ENCODE data around the gene PMAIP1.
"Not testable (repeated sequence)": the region's sequence is repeated elsewhere in the genome, so short reads cannot be mapped to it uniquely, and the experiment has no call there.

The PMAIP1 gene

DNA sequence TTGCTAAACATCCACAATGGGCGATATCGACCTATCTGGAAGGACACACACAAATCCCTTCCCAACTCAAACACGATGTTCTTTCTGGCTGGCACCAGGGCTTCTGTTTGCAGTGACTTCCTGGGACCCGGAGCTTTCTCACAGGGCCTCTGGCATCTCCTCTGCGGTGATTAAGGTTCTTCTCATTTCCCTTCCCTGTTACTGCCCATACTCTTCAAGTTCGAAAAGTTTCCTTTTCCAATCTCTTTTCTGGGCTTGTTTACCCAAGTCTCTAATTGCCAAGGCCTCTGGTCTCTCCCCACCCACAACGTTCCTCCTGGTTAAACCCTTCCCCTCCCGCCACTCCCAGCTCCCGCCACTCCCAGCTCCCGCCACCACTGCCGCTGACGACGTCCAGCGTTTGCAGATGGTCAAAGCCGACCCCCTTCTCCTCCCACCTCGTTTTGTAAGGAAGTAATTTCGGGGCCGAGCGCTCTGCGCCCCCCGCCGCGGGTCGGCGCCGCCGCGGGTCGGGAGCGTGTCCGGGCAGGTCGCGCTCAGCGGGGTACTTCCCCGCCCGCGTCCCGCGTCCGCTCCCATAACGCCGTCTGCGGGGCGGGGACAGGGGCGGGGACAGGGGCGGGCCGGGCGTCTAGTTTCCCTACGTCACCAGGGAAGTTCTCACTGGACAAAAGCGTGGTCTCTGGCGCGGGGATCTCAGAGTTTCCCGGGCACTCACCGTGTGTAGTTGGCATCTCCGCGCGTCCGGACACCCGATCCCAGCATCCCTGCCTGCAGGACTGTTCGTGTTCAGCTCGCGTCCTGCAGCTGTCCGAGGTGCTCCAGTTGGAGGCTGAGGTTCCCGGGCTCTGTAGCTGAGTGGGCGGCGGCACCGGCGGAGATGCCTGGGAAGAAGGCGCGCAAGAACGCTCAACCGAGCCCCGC lies at the start of gene PMAIP1:
TSS of gene PMAIP1 (plus strand) at position 699 of the 924 bp plus-strand sequence. CDS start at position 881, 182 bp downstream.
- TF ChIP-seq, protein P1, sequence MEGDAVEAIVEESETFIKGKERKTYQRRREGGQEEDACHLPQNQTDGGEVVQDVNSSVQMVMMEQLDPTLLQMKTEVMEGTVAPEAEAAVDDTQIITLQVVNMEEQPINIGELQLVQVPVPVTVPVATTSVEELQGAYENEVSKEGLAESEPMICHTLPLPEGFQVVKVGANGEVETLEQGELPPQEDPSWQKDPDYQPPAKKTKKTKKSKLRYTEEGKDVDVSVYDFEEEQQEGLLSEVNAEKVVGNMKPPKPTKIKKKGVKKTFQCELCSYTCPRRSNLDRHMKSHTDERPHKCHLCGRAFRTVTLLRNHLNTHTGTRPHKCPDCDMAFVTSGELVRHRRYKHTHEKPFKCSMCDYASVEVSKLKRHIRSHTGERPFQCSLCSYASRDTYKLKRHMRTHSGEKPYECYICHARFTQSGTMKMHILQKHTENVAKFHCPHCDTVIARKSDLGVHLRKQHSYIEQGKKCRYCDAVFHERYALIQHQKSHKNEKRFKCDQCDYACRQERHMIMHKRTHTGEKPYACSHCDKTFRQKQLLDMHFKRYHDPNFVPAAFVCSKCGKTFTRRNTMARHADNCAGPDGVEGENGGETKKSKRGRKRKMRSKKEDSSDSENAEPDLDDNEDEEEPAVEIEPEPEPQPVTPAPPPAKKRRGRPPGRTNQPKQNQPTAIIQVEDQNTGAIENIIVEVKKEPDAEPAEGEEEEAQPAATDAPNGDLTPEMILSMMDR (IDR thresholded peaks at IDR 0.05): no peak
- intact Hi-C loops (cut with DNase I; ENCODE audit: low total_unique reads): no loop called here
- H3K27me3 ChIP-seq: peaks cover 0 to 30% of the 10 kb centered on the region in 2 donors

GRCh38 chr18:59851784-59852399 lies 47.9 kb upstream of the PMAIP1 start:
- Histone ChIP-seq H3K27ac (no peak overlapping the region), H3K36me3 (no peaks in the 10 kb centered on the region), H3K9me3 (no peaks in the 10 kb centered on the region), H3K4me1 (no peaks in the 10 kb centered on the region), H3K4me3 (no peak overlapping the region), H3K27me3 (no peaks in the 10 kb centered on the region)
- intact Hi-C loops (cut with DNase I; ENCODE audit: low total_unique reads): no loop called here
- TF ChIP-seq, protein P1 (IDR thresholded peaks at IDR 0.05): no peak
- no peak for DNase-seq

More for the DNA sequence above, at the start of gene PMAIP1:
- Histone ChIP-seq H3K27ac (peak within 1 kb of the TSS; percentile 23 to 30), H3K36me3 (no peaks in the 10 kb centered on the region), H3K9me3 (no peaks in the 10 kb centered on the region), H3K4me1 (peaks cover 0 to 18% (median 9%) of the 10 kb centered on the region in 4 donors), H3K4me3 (peak within 1 kb of the TSS; percentile 52 to 60)
- DNase-seq: peak; percentile 65 to 80

DNA sequence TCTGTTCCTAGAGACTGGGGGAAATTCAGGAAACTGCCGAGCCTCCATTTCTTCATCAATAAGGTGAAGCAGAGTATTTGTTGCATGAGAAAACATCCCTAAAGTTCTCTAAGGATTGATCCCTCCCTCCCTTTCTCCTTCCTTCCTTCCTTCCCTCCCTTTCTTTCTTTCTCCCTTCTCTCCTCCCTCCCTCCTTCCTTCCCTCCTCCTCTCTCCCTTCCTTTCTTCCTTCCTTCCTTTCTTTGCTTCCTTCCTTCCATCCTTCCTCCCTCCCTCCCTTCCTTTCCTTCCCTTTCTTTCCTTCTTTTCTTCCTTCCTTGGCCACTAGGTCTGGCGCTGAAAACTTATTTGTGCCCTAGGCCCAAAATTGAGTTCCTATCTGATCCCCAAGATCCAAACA lies 47.2 kb upstream of the PMAIP1 start:
- H3K36me3 ChIP-seq: no peaks in the 10 kb centered on the region
- no peaks in the 10 kb centered on the region for H3K9me3 ChIP-seq
- no peak overlapping the region for H3K4me3 ChIP-seq
- intact Hi-C loops (cut with DNase I; ENCODE audit: low total_unique reads): no loop called here
- peaks cover 0 to 2% of the 10 kb centered on the region in 2 donors for H3K27me3 ChIP-seq
- TF ChIP-seq, protein P1 (IDR thresholded peaks at IDR 0.05): no peak
- H3K27ac ChIP-seq: no peak overlapping the region
- no peaks in the 10 kb centered on the region for H3K4me1 ChIP-seq
- DNase-seq: no peak

- no peak for DNase-seq
- Histone ChIP-seq H3K36me3 (no peaks in the 10 kb centered on the region), H3K4me3 (no peak overlapping the region), H3K9me3 (no peaks in the 10 kb centered on the region), H3K27ac (no peak overlapping the region), H3K4me1 (no peaks in the 10 kb centered on the region), H3K27me3 (peaks cover 0 to 4% of the 10 kb centered on the region in 2 donors)
- TF ChIP-seq, protein P1 (IDR thresholded peaks at IDR 0.05): no peak
- intact Hi-C loops (cut with DNase I; ENCODE audit: low total_unique reads): no loop called here
Measured at GRCh38 chr18:59853380-59853779, 46.4 kb upstream of the PMAIP1 start.

GRCh38 chr18:59853988-59854387 lies 45.8 kb upstream of the PMAIP1 start:
- H3K4me3 ChIP-seq; H3K27me3 ChIP-seq; H3K36me3 ChIP-seq; intact Hi-C loops (cut with DNase I; ENCODE audit: low total_unique reads); H3K9me3 ChIP-seq; DNase-seq; H3K4me1 ChIP-seq; H3K27ac ChIP-seq: not testable (repeated sequence)

DNA sequence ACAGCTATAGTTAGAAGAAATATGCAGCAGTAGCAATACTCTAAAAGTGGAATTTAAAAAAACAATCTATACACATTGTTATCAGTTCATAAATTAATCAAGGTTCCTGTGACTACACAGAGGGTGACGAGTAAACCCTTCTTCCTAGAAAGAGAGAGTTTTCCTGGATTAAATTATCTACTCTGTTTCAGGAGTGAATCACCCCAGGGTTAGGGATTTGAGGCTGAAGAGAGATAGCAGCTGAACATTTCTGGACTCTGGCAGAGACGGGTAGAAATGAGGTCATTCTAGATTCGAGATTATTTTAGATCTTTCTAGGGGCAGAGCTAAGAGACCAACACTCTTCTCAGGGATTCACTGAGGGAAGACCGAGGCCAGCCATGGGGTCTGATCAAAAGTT lies 38.8 kb upstream of the PMAIP1 start:
- TF ChIP-seq, protein P1 (IDR thresholded peaks at IDR 0.05): no peak
- intact Hi-C loops (cut with DNase I; ENCODE audit: low total_unique reads): no loop called here
- H3K4me3 ChIP-seq: no peak overlapping the region
- no peak for DNase-seq
- H3K9me3 ChIP-seq: no peaks in the 10 kb centered on the region
- no peak overlapping the region for H3K27ac ChIP-seq
- H3K27me3 ChIP-seq: peaks cover 0 to 4% of the 10 kb centered on the region in 2 donors
- H3K36me3 ChIP-seq: no peaks in the 10 kb centered on the region
- H3K4me1 ChIP-seq: no peaks in the 10 kb centered on the region
